ENCODE data around the gene GYG2. TPM values are rescaled to one million over a fixed set of nuclear protein-coding genes. Genes with fewer than 3 reads are reported as not detected.

GYG2 gene
- total RNA-seq, 4 donors from 2014 or later = 3.0 to 6.8 (median 4.2) TPM

DNA sequence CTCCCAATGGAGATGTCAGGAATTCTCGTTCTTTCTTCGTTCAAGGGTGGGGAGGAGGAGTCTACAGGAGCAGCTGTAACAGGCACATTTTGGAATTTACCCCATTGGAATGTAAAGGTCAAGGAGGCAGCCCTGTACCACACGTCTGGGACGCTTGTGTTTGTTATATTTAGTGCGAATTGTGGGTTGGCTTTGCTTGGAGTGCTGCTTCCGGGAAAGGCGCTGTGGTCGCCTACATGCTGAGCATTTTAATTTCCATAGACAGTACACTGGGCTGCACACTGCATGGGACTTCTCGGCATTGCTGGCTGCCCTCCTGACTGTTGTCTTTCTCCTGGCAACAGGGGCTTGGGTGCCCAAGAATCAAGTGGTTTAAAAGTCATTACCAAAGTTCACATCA is 12.8 kb downstream of the GYG2 start:
- in situ Hi-C loops (cut with MboI; ENCODE audit: low pct_ligation_motif_present in 1 of 4, low pct_unique_long_range_greater_than_20kb in 1 of 4, low sequenced_read_pairs in 3 of 4) = no loop called here
- no peak overlapping the region for H3K27ac ChIP-seq
- H3K27me3 ChIP-seq = no peaks in the 10 kb centered on the region
- no peak overlapping the region for H3K4me3 ChIP-seq
- no peaks in the 10 kb centered on the region for H3K4me1 ChIP-seq
- H3K36me3 ChIP-seq = no peaks in the 10 kb centered on the region
- no peak for DNase-seq
- intact Hi-C loops (cut with DNase I; ENCODE audit: low total_unique reads) = no loop called here
- TF ChIP-seq POLR2A (IDR thresholded peaks at IDR 0.05) = no peak
- TF ChIP-seq POLR2AphosphoS5 (IDR thresholded peaks at IDR 0.05) = no peak
- TF ChIP-seq, protein P1, sequence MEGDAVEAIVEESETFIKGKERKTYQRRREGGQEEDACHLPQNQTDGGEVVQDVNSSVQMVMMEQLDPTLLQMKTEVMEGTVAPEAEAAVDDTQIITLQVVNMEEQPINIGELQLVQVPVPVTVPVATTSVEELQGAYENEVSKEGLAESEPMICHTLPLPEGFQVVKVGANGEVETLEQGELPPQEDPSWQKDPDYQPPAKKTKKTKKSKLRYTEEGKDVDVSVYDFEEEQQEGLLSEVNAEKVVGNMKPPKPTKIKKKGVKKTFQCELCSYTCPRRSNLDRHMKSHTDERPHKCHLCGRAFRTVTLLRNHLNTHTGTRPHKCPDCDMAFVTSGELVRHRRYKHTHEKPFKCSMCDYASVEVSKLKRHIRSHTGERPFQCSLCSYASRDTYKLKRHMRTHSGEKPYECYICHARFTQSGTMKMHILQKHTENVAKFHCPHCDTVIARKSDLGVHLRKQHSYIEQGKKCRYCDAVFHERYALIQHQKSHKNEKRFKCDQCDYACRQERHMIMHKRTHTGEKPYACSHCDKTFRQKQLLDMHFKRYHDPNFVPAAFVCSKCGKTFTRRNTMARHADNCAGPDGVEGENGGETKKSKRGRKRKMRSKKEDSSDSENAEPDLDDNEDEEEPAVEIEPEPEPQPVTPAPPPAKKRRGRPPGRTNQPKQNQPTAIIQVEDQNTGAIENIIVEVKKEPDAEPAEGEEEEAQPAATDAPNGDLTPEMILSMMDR (IDR thresholded peaks at IDR 0.05) = no peak
- TF ChIP-seq EP300 (IDR thresholded peaks at IDR 0.05; ENCODE audit: low read depth) = no peak
- no peaks in the 10 kb centered on the region for H3K9me3 ChIP-seq
- 66% methylated on average over 9 of the region's 9 CpGs; no CpG with 5 or more reads in 1 of the 2 donors for WGBS, 2 donors (ENCODE audit: low coverage in 1 of 2)

- Histone ChIP-seq H3K4me1 (no peaks in the 10 kb centered on the region), H3K27me3 (no peaks in the 10 kb centered on the region), H3K27ac (no peak overlapping the region), H3K9me3 (no peaks in the 10 kb centered on the region), H3K4me3 (no peak overlapping the region), H3K36me3 (no peaks in the 10 kb centered on the region)
- TF ChIP-seq, protein P1 (IDR thresholded peaks at IDR 0.05) = no peak
- no peak for TF ChIP-seq POLR2AphosphoS5 (IDR thresholded peaks at IDR 0.05)
- no peak for TF ChIP-seq EP300 (IDR thresholded peaks at IDR 0.05; ENCODE audit: low read depth)
- no peak for TF ChIP-seq POLR2A (IDR thresholded peaks at IDR 0.05)
- no peak for DNase-seq
- in situ Hi-C loops (cut with MboI; ENCODE audit: low pct_ligation_motif_present in 1 of 4, low pct_unique_long_range_greater_than_20kb in 1 of 4, low sequenced_read_pairs in 3 of 4) (no loop called here), intact Hi-C loops (cut with DNase I; ENCODE audit: low total_unique reads) (no loop called here)
Measured at GRCh38 chrX:2846992-2847391, 18.3 kb downstream of the GYG2 start.

DNA sequence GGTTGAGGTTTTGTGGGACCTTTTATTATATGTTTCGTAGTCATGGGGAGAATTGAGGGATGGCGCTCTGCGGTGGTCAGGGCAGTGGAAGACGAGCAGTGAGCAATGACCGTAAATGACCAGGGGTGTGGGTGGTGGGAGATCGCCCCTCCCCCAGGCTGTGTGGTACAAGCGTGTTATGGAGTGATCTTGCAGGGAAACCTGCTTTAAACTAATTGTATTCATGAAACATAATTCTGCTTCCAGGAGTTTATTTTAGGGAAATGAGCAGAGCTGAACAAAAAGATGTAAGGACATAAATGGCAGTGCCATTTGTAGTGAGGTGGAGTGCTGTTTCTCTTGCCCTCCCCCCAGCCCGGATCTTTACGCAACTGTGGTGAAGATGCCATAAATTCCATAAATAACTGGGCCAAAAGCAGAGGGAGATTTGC is 20.2 kb downstream of the GYG2 start:
- DNase-seq = no peak
- intact Hi-C loops (cut with DNase I; ENCODE audit: low total_unique reads) (no loop called here), in situ Hi-C loops (cut with MboI; ENCODE audit: low pct_ligation_motif_present in 1 of 4, low pct_unique_long_range_greater_than_20kb in 1 of 4, low sequenced_read_pairs in 3 of 4) (no loop called here)
- no peaks in the 10 kb centered on the region for H3K27me3 ChIP-seq
- H3K36me3 ChIP-seq = no peaks in the 10 kb centered on the region
- H3K4me1 ChIP-seq = no peaks in the 10 kb centered on the region
- H3K27ac ChIP-seq = no peak overlapping the region
- 72% methylated on average over 9 of the region's 9 CpGs; no CpG with 5 or more reads in 1 of the 2 donors for WGBS, 2 donors (ENCODE audit: low coverage in 1 of 2)
- no peak overlapping the region for H3K4me3 ChIP-seq
- no peak for TF ChIP-seq POLR2AphosphoS5 (IDR thresholded peaks at IDR 0.05)
- TF ChIP-seq, protein P1 (IDR thresholded peaks at IDR 0.05) = no peak
- no peak for TF ChIP-seq POLR2A (IDR thresholded peaks at IDR 0.05)
- TF ChIP-seq EP300 (IDR thresholded peaks at IDR 0.05; ENCODE audit: low read depth) = no peak
- H3K9me3 ChIP-seq = no peaks in the 10 kb centered on the region

DNA sequence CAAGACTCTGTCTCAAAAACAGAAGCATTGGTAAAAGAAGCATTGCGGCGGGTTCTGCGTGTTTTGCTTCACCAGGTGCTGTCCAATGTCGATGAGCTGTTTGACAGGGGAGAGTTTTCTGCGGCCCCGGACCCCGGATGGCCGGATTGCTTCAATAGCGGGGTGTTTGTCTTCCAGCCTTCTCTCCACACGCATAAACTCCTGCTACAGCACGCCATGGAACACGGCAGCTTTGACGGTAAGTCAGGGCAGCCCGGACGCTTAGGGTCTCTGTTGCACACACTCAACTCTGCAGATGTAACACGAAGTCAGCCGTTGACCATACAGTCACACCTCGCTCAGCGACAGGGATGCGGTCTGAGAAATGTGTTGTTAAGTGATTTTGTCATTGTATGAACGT is 26.2 kb downstream of the GYG2 start:
- WGBS, 2 donors (ENCODE audit: low coverage in 1 of 2) = 96% methylated on average over 18 of the region's 21 CpGs; no CpG with 5 or more reads in 1 of the 2 donors
- in situ Hi-C loops (cut with MboI; ENCODE audit: low pct_ligation_motif_present in 1 of 4, low pct_unique_long_range_greater_than_20kb in 1 of 4, low sequenced_read_pairs in 3 of 4) = no loop called here
- H3K36me3 ChIP-seq = no peaks in the 10 kb centered on the region
- intact Hi-C loops (cut with DNase I; ENCODE audit: low total_unique reads) = no loop called here
- H3K9me3 ChIP-seq = no peaks in the 10 kb centered on the region
- H3K4me1 ChIP-seq = no peaks in the 10 kb centered on the region
- no peak for DNase-seq
- H3K27ac ChIP-seq = no peak overlapping the region
- no peak overlapping the region for H3K4me3 ChIP-seq
- no peaks in the 10 kb centered on the region for H3K27me3 ChIP-seq
- TF ChIP-seq EP300 (IDR thresholded peaks at IDR 0.05; ENCODE audit: low read depth) = no peak
- TF ChIP-seq POLR2A (IDR thresholded peaks at IDR 0.05) = no peak
- no peak for TF ChIP-seq POLR2AphosphoS5 (IDR thresholded peaks at IDR 0.05)
- TF ChIP-seq, protein P1 (IDR thresholded peaks at IDR 0.05) = no peak

Measured in transverse colon (tissue), 4 donors.